ENCODE data around the gene PCDHGA9.

PCDHGA9 gene

DNA sequence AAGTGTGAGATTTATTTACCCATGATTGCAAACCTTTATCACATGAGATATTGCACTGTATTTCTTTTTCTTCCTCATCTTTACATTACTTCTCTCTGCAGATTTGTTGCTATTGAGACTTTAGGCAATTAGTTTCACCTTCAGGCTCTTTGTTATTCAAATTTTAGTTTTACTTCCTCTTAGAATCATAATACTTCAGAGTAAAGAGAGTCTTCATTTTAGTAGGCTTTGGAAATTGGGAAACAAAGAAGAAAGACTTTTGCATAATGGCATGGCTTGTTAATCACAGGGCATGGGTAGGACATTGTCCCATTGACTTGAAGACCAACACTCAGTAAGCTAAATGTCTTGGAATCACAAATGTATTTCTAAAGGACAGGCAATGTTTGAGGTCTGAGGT, 39.9 kb upstream of the PCDHGA9 start:
- H3K27ac ChIP-seq, result peak overlapping the region; percentile 34; the same call in 1 of the 2 replicates
- TF ChIP-seq, protein P1, sequence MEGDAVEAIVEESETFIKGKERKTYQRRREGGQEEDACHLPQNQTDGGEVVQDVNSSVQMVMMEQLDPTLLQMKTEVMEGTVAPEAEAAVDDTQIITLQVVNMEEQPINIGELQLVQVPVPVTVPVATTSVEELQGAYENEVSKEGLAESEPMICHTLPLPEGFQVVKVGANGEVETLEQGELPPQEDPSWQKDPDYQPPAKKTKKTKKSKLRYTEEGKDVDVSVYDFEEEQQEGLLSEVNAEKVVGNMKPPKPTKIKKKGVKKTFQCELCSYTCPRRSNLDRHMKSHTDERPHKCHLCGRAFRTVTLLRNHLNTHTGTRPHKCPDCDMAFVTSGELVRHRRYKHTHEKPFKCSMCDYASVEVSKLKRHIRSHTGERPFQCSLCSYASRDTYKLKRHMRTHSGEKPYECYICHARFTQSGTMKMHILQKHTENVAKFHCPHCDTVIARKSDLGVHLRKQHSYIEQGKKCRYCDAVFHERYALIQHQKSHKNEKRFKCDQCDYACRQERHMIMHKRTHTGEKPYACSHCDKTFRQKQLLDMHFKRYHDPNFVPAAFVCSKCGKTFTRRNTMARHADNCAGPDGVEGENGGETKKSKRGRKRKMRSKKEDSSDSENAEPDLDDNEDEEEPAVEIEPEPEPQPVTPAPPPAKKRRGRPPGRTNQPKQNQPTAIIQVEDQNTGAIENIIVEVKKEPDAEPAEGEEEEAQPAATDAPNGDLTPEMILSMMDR (conservative IDR thresholded peaks at IDR 0.05), result no peak

DNA sequence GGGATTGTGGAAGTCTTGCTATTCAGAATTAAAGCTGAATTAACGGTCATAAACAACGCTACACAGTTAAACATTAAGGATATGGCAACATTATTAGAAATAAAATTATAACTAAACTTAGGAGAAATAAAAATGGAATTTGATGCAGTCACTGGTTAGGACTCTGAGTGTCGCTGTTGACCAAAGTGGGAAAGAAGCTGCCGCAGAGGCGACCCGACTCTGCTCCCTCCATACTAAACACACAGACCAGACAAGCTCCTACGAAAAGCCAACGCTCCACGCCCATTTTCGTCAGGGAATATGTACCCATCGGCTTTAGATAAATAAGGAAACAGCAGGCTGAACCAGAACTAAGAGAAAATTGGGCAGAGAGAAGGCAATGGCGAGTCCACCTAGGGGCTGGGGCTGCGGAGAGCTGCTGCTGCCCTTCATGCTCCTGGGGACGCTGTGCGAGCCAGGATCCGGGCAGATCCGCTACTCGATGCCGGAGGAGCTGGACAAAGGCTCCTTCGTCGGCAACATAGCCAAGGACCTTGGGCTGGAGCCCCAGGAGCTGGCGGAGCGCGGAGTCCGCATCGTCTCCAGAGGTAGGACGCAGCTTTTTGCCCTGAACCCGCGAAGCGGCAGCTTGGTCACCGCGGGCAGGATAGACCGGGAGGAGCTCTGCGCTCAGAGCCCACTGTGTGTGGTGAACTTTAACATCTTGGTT, 38.5 kb upstream of the PCDHGA9 start, which contains the start of gene PCDHGA5:
TSS of gene PCDHGA5 (plus strand) at position 211 of the 709 bp plus-strand sequence. CDS start at position 380, 169 bp downstream.
- H3K27ac ChIP-seq, result peak within 1 kb of the TSS; percentile 34
- TF ChIP-seq, protein P1 (conservative IDR thresholded peaks at IDR 0.05), result no peak

DNA sequence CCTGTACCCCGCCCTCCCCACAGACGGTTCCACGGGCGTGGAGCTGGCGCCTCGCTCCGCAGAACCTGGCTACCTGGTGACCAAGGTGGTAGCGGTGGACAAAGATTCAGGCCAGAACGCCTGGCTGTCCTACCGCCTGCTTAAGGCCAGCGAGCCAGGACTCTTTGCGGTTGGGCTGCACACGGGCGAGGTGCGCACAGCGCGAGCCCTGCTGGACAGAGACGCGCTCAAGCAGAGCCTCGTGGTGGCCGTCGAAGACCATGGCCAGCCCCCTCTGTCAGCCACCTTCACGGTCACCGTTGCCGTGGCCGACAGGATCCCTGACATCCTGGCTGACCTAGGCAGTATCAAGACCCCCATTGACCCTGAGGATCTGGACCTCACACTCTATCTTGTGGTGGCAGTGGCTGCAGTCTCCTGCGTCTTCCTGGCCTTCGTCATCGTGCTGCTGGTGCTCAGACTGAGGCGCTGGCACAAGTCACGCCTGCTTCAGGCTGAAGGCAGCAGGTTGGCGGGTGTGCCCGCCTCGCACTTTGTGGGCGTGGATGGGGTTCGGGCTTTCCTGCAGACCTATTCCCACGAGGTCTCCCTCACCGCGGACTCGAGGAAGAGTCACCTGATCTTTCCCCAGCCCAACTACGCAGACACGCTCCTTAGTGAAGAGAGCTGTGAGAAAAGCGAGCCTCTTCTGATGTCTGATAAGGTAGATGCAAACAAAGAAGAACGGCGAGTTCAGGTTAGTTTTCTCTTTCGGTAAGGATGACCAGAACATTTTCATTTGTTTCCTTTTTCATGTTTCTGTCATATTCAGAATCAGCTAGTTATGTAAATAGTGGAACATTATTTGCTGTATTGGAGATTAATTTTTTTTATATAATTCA, 36.3 kb upstream of the PCDHGA9 start:
- TF ChIP-seq, protein P1 (conservative IDR thresholded peaks at IDR 0.05), result no peak
- H3K27ac ChIP-seq, result peak overlapping the region; percentile 67

DNA sequence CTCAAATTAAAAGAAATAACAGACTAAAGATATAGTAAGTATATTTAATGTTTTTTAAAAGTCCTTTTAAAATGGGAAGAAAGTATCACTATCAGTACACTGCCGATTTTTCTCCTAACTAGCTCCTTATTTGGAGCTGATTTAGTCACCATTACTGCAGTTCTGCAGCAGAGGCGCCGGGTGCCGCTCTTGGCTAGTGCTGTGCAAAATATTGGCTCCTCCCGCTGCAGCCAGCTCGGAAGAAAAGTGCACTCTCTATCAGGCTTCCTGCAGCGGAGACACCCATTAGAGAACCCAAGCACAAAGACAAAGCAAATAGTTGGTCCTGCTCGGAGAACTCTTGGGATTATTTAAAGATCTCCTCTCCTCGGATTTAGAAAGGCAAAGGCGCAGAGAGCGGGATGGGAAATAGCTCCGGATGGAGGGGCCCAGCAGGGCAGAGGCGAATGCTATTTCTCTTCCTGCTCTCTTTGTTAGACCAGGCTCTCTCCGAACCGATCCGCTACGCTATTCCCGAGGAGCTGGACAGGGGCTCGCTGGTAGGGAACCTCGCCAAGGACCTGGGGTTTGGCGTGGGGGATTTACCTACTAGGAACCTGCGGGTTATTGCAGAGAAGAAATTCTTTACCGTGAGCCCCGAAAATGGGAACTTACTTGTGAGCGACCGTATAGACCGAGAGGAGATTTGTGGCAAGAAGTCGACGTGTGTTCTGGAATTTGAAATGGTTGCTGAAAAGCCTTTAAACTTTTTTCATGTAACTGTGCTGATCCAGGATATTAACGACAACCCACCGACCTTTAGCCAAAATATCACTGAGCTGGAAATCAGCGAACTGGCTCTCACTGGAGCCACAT, 32.4 kb upstream of the PCDHGA9 start, which contains the start of gene PCDHGB3:
TSS of gene PCDHGB3 (plus strand) at position 249 of the 855 bp plus-strand sequence. CDS start at position 402, 153 bp downstream.
- TF ChIP-seq, protein P1 (conservative IDR thresholded peaks at IDR 0.05), result no peak
- H3K27ac ChIP-seq, result no peak within 1 kb of the TSS

DNA sequence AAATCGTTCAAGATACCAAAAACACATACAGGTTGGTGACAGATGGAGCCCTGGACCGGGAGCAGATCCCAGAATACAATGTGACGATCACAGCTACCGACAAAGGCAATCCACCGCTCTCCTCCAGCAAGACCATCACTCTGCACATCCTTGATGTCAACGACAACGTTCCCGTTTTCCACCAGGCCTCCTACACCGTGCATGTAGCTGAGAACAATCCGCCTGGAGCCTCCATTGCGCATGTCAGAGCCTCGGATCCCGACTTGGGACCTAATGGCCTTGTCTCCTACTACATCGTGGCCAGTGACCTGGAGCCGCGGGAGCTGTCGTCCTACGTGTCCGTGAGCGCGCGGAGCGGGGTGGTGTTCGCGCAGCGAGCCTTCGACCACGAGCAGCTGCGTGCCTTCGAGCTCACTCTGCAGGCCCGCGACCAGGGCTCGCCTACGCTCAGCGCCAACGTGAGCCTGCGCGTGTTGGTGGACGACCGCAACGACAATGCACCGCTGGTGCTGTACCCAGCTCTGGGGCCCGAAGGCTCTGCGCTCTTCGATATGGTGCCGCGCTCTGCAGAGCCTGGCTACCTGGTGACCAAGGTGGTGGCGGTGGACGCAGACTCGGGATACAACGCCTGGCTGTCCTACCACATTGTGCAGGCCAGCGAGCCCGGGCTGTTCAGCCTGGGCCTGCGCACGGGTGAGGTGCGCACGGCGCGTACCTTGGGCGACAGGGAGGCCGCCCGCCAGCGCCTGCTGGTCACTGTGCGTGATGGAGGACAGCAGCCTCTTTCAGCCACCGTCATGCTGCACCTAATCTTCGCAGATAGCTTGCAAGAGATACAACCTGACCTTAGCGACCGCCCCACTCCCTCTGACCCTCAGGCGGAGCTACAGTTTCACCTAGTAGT, 30.8 kb upstream of the PCDHGA9 start:
- TF ChIP-seq, protein P1 (conservative IDR thresholded peaks at IDR 0.05), result no peak
- no peak overlapping the region for H3K27ac ChIP-seq

DNA sequence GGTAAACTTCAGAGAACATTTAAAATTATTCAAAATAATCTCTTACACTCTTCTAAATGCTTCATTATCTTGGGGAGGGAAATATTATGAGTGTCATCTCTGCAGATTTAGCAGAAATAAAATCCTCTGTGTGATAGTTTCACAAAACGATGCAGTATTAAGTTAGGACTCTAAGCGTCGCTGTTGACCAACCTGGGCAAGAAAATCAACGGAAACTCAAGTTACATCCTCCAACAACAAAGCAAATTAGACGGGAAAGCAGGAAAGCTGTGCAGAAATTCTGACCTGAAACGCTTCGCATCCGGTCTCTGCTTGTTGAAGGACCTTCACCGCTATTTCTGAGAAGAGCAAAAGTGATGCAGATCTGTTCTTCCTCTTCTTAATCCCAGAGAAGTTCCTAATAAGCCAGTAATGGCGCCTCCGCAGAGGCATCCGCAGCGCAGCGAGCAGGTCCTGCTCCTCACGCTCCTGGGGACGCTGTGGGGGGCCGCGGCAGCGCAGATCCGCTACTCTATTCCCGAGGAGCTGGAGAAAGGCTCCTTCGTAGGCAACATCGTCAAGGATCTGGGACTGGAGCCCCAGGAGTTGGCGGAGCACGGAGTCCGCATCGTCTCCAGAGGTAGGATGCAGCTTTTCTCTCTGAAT, 28.8 kb upstream of the PCDHGA9 start, which contains the start of gene PCDHGA6:
TSS of gene PCDHGA6 (plus strand) at position 219 of the 645 bp plus-strand sequence. CDS start at position 412, 193 bp downstream.
- no peak within 1 kb of the TSS for H3K27ac ChIP-seq
- TF ChIP-seq, protein P1 (conservative IDR thresholded peaks at IDR 0.05), result no peak
